Progenitor cell of endocrine pancreas (in vitro differentiated cells): Measurements from ENCODE around the gene PLCD3. TPM values are rescaled to one million over a fixed set of nuclear protein-coding genes. Genes with fewer than 3 reads are reported as not detected.
A peak's percentile ranks its signal among the peaks of the same experiment; 100 is the strongest.

ENCODE experiments used
- DNase-seq: peaks from one replicate; pipeline ENCODE4 v3.0.0; 2021; ENCODE audit warnings: low spot score; ENCODE audit not compliant: unreplicated experiment
- H3K27ac Mint-ChIP-seq: 2 replicates; pipeline ENCODE4 v1.8.0; 2021; ENCODE audit warnings: mild to moderate bottlenecking, moderate library complexity, mixed read lengths
- H3K27me3 Mint-ChIP-seq: 2 replicates; pipeline ENCODE4 v1.8.0; 2021; ENCODE audit warnings: mixed read lengths
- H3K36me3 Mint-ChIP-seq: 2 replicates; pipeline ENCODE4 v1.8.0; 2022; ENCODE audit warnings: mixed read lengths; ENCODE audit not compliant: insufficient read depth
- H3K4me1 Mint-ChIP-seq: 2 replicates; pipeline ENCODE4 v1.8.0; 2021; ENCODE audit warnings: low read depth, mixed read lengths
- H3K4me3 Mint-ChIP-seq: 2 replicates; pipeline ENCODE4 v1.8.0; 2021; ENCODE audit warnings: low read depth, mild to moderate bottlenecking, moderate library complexity, mixed read lengths
- H3K9me3 Mint-ChIP-seq: 2 replicates; pipeline ENCODE4 v1.8.0; 2021; ENCODE audit warnings: low read depth, mixed read lengths
- CTCF ChIP-seq: fragments of 200-600 bp; sonication (generic); IDR thresholded peaks from one replicate; pipeline ENCODE4 v1.5.0; 2021; ENCODE audit warnings: antibody characterized with exemption, mild to moderate bottlenecking; ENCODE audit not compliant: unreplicated experiment
- total RNA-seq: library from RNA; stranded (reverse); gene quantifications from 2 replicates; pipeline ENCODE4 v1.2.1, GENCODE V29; 2021

PLCD3 gene
- total RNA-seq, 1 donor from 2014 or later, result 26.7 TPM

- Mint-ChIP-seq H3K27me3 (no peaks in the 10 kb centered on the region), H3K27ac (peak within 1 kb of the TSS; percentile 100), H3K36me3 (no peaks in the 10 kb centered on the region), H3K9me3 (no peaks in the 10 kb centered on the region), H3K4me1 (peaks cover 26% of the 10 kb centered on the region), H3K4me3 (peak within 1 kb of the TSS; percentile 99)
- TF ChIP-seq CTCF, result no peak
- peak; percentile 98 for DNase-seq
These were observed 16.1 kb upstream of the PLCD3 start, which contains the start of gene HEXIM1 for GRCh38 chr17:45148183-45149036. Gene HEXIM1, plus strand, starts transcription at chr17:45148475. Its CDS starts 716 bp downstream, at chr17:45149191.

GRCh38 chr17:45147581-45148182 lies 15.4 kb upstream of the PLCD3 start:
- H3K27ac Mint-ChIP-seq, result peak overlapping the region; percentile 100
- H3K27me3 Mint-ChIP-seq, result no peaks in the 10 kb centered on the region
- DNase-seq, result no peak
- H3K36me3 Mint-ChIP-seq, result no peaks in the 10 kb centered on the region
- peaks cover 26% of the 10 kb centered on the region for H3K4me1 Mint-ChIP-seq
- peak overlapping the region; percentile 99 for H3K4me3 Mint-ChIP-seq
- H3K9me3 Mint-ChIP-seq, result no peaks in the 10 kb centered on the region
- no peak for TF ChIP-seq CTCF

DNA sequence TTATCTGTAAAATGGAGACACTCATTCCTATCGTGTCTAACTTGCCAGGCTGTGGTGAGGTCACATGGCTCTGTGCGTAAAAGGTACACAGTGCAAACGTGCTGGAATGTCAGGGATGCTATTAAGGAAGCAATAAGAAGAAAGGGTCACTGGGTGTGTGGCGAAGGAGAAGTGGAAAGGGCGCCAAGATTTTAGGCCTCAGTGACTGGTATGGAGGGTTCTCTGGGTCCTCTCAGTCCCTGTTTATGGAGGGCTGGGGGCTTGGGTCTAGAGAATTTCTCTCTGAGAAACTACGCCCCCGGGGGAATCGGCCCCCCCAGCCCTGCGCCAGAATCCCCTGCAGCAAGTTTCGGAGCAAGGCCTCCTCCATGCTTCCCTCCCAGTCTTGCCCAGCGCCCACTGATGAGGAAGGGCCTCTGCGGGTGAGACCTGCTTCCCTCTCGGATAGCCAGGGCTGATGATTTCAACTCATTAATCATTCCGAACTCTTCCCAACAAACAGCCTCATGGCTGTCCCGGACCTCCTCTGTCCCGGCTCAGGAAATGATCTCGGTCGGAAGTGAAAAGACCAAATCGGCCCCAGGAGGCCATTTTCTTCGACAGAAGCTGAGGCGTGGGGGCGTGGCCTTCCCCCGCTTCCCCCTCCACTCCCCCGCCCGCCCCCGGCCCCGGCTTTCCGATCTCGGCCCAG lies 14.7 kb upstream of the PLCD3 start:
- Mint-ChIP-seq H3K9me3 (no peaks in the 10 kb centered on the region), H3K36me3 (no peaks in the 10 kb centered on the region), H3K27ac (peak overlapping the region; percentile 100), H3K4me3 (peak overlapping the region; percentile 99), H3K27me3 (no peaks in the 10 kb centered on the region), H3K4me1 (peaks cover 26% of the 10 kb centered on the region)
- no peak for TF ChIP-seq CTCF
- no peak for DNase-seq

DNA sequence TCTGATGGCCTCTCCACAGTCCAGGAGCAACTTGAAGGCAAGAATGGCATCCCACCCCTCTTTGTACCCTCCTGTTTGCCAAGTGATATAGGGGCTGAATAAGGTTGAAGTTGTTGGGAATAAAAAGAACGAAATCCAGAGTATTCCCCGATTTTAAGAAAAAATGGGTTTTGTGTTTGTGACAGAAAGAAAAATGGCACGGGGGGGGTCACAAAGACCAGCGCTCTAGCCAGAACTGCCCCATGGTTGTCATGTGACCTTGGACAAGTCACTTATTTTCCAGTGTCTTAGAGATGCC lies 14.2 kb upstream of the PLCD3 start:
- no peak for DNase-seq
- Mint-ChIP-seq H3K27ac (peak overlapping the region; percentile 100), H3K27me3 (no peaks in the 10 kb centered on the region), H3K4me1 (peaks cover 23% of the 10 kb centered on the region), H3K4me3 (peak overlapping the region; percentile 99), H3K36me3 (no peaks in the 10 kb centered on the region), H3K9me3 (no peaks in the 10 kb centered on the region)
- TF ChIP-seq CTCF, result no peak

DNA sequence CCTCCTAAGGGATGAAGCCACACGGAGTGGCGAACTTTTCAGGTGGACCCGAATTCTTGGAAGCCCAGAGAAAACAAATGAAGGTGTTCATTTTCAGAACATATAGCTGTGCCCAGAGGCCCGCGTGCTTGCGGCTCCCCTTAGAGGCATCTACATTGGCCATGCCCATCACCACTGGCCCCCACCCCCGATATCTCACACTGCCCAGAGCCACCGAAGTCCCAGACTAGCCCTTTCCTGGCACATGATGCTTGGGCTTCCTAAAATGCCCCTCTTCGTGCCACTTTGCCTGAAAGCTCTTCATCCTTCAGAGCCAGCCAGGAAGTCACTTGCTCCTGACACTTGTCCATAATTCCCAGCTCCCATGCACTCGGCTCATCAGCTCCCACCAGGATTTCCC lies 13.9 kb upstream of the PLCD3 start:
- no peak for TF ChIP-seq CTCF
- H3K4me3 Mint-ChIP-seq, result peak overlapping the region; percentile 99
- H3K36me3 Mint-ChIP-seq, result peaks cover under 1% of the 10 kb centered on the region
- peak overlapping the region; percentile 100 for H3K27ac Mint-ChIP-seq
- no peaks in the 10 kb centered on the region for H3K27me3 Mint-ChIP-seq
- DNase-seq, result no peak
- no peaks in the 10 kb centered on the region for H3K9me3 Mint-ChIP-seq
- H3K4me1 Mint-ChIP-seq, result peaks cover 20% of the 10 kb centered on the region
